ENCODE data around the gene THUMPD1. TPM values are rescaled to one million over a fixed set of nuclear protein-coding genes. Genes with fewer than 3 reads are reported as not detected.

The THUMPD1 gene
- total RNA-seq, 1 donor from 2014 or later: 95.8 TPM

DNA sequence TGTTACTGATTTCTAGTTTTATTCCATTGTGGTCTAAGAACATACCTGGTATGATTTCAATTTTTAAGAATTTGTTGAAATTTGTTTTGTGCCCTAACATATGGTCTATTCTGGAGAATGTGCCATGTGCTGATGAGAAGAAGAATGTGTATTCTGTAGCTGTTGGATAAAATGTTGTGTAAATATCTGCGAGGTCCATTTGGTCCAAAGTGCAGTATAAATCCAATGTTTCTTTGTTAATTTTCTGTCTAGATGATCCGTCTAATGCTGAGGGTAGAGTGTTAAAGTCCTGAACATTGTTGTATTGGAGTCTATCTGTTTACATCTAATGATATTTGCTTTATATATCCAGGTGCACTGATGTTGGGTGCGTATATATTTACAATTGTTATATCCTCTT is 32.1 kb upstream of the THUMPD1 start:
- no peak overlapping the region for H3K27ac Mint-ChIP-seq
- no peaks in the 10 kb centered on the region for H3K4me1 ChIP-seq
- H4K20me1 ChIP-seq (ENCODE audit: low read depth): no peaks in the 10 kb centered on the region
- no peak for DNase-seq (ENCODE audit: low spot score)
- no peaks in the 10 kb centered on the region for H3K36me3 ChIP-seq
- H3K36me3 Mint-ChIP-seq: no peaks in the 10 kb centered on the region
- H3K4me2 ChIP-seq: no peak overlapping the region
- no peaks in the 10 kb centered on the region for H3K27me3 ChIP-seq
- TF ChIP-seq EZH2phosphoT487 (IDR thresholded peaks at IDR 0.05) (no peak), EZH2 (IDR thresholded peaks at IDR 0.05) (no peak)
- TF ChIP-seq, protein P1, sequence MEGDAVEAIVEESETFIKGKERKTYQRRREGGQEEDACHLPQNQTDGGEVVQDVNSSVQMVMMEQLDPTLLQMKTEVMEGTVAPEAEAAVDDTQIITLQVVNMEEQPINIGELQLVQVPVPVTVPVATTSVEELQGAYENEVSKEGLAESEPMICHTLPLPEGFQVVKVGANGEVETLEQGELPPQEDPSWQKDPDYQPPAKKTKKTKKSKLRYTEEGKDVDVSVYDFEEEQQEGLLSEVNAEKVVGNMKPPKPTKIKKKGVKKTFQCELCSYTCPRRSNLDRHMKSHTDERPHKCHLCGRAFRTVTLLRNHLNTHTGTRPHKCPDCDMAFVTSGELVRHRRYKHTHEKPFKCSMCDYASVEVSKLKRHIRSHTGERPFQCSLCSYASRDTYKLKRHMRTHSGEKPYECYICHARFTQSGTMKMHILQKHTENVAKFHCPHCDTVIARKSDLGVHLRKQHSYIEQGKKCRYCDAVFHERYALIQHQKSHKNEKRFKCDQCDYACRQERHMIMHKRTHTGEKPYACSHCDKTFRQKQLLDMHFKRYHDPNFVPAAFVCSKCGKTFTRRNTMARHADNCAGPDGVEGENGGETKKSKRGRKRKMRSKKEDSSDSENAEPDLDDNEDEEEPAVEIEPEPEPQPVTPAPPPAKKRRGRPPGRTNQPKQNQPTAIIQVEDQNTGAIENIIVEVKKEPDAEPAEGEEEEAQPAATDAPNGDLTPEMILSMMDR (IDR thresholded peaks at IDR 0.05): no peak
- H3F3A ChIP-seq (ENCODE audit: low read depth): no peaks in the 10 kb centered on the region
- no peak overlapping the region for H2AFZ ChIP-seq (replicated peaks)
- H3K9me3 ChIP-seq (ENCODE audit: low read depth): no peaks in the 10 kb centered on the region
- H3K4me3 ChIP-seq: no peak overlapping the region
- no peaks in the 10 kb centered on the region for H3K9me3 Mint-ChIP-seq
- H3K79me2 ChIP-seq (ENCODE audit: low read depth): no peaks in the 10 kb centered on the region
- no peaks in the 10 kb centered on the region for H3K27me3 Mint-ChIP-seq (ENCODE audit: insufficient read depth, low read depth)
- H3K4me1 Mint-ChIP-seq: no peaks in the 10 kb centered on the region
- H3K9ac ChIP-seq: no peak overlapping the region
- H3K27ac ChIP-seq: no peak overlapping the region
- no peak overlapping the region for H3K4me3 Mint-ChIP-seq

DNA sequence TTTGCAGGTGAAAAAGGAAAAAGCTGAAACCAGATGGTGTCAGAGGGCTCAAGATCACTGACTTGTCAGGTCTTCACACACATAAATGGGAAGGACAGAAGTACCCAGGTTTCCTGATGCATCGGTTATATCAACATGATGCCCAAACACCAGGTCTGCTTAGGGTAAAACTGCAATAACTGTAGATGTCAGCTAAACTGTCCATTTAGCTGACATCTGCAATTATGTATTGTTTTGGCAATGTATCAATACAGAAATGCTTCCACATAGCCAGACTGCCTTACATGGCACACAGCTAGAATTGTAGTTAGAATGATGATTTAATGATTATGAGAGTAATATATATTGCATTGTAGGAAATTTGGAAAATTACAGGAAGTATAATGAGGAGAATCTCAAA is 27.2 kb upstream of the THUMPD1 start:
- Histone ChIP-seq H3K79me2 (ENCODE audit: low read depth) (no peaks in the 10 kb centered on the region), H3K4me3 (no peak overlapping the region), H3K4me1 (no peaks in the 10 kb centered on the region), H3K27ac (no peak overlapping the region), H3K36me3 (no peaks in the 10 kb centered on the region), H3K4me2 (no peak overlapping the region), H3K9me3 (ENCODE audit: low read depth) (no peaks in the 10 kb centered on the region), H2AFZ (replicated peaks) (no peak overlapping the region), H3F3A (ENCODE audit: low read depth) (no peaks in the 10 kb centered on the region), H3K9ac (no peak overlapping the region), H4K20me1 (ENCODE audit: low read depth) (no peaks in the 10 kb centered on the region), H3K27me3 (no peaks in the 10 kb centered on the region)
- Mint-ChIP-seq H3K4me3 (no peak overlapping the region), H3K4me1 (peaks cover 3% of the 10 kb centered on the region), H3K9me3 (no peaks in the 10 kb centered on the region), H3K36me3 (no peaks in the 10 kb centered on the region), H3K27me3 (ENCODE audit: insufficient read depth, low read depth) (peaks cover 3% of the 10 kb centered on the region), H3K27ac (no peak overlapping the region)
- TF ChIP-seq, protein P1 (IDR thresholded peaks at IDR 0.05): no peak
- TF ChIP-seq EZH2phosphoT487 (IDR thresholded peaks at IDR 0.05): no peak
- TF ChIP-seq EZH2 (IDR thresholded peaks at IDR 0.05): no peak
- no peak for DNase-seq (ENCODE audit: low spot score)

DNA sequence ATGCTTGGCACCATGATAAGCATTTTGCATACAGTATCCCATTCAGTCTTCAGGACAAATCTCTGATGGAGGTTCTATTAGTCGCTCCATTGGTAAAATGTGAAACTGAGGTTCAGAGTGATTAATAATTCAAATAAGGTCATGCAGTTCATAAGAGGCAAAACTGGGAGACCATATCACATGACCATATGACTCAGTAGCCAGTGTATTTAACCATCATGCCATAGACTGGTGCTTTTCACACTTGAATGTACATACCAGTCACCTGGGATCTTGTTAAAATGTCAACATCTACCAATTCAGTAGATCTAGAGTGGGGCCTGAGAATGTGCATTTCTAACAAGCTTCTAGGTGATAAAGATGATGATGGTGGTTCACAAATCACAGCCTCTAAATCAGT is 26.5 kb upstream of the THUMPD1 start:
- Histone ChIP-seq H2AFZ (replicated peaks) (no peak overlapping the region), H3K27ac (no peak overlapping the region), H3K4me1 (no peaks in the 10 kb centered on the region), H3K27me3 (no peaks in the 10 kb centered on the region), H3K36me3 (no peaks in the 10 kb centered on the region), H3K9ac (no peak overlapping the region), H3K4me2 (no peak overlapping the region), H3K9me3 (ENCODE audit: low read depth) (no peaks in the 10 kb centered on the region), H3F3A (ENCODE audit: low read depth) (no peaks in the 10 kb centered on the region), H4K20me1 (ENCODE audit: low read depth) (no peaks in the 10 kb centered on the region), H3K79me2 (ENCODE audit: low read depth) (no peaks in the 10 kb centered on the region), H3K4me3 (no peak overlapping the region)
- TF ChIP-seq EZH2 (IDR thresholded peaks at IDR 0.05): no peak
- no peak for TF ChIP-seq EZH2phosphoT487 (IDR thresholded peaks at IDR 0.05)
- TF ChIP-seq, protein P1 (IDR thresholded peaks at IDR 0.05): no peak
- H3K27ac Mint-ChIP-seq: no peak overlapping the region
- H3K36me3 Mint-ChIP-seq: no peaks in the 10 kb centered on the region
- H3K9me3 Mint-ChIP-seq: no peaks in the 10 kb centered on the region
- H3K4me1 Mint-ChIP-seq: peaks cover 5% of the 10 kb centered on the region
- H3K4me3 Mint-ChIP-seq: no peak overlapping the region
- no peak for DNase-seq (ENCODE audit: low spot score)
- H3K27me3 Mint-ChIP-seq (ENCODE audit: insufficient read depth, low read depth): peaks cover 4% of the 10 kb centered on the region
